ENCODE measurements around the gene XYLB.

Gene XYLB

GRCh38 chr3:38454178-38454883, 107.7 kb downstream of the XYLB start:
- peak overlapping the region; percentile 69 for H3K4me3 ChIP-seq (replicated peaks; ENCODE audit: low read depth, low read length)
- peak; percentile 50 for DNase-seq (ENCODE audit: extremely low read depth, insufficient read length)
- H3K36me3 ChIP-seq (ENCODE audit: control insufficient read depth, insufficient read depth, low read length), result no peaks in the 10 kb centered on the region
- no peak for TF ChIP-seq CTCF (IDR thresholded peaks at IDR 0.05; ENCODE audit: insufficient read depth, low read length, poor library complexity, severe bottlenecking)
- H3K27me3 ChIP-seq (replicated peaks; ENCODE audit: control insufficient read depth, insufficient read depth, low read length), result no peaks in the 10 kb centered on the region

DNA sequence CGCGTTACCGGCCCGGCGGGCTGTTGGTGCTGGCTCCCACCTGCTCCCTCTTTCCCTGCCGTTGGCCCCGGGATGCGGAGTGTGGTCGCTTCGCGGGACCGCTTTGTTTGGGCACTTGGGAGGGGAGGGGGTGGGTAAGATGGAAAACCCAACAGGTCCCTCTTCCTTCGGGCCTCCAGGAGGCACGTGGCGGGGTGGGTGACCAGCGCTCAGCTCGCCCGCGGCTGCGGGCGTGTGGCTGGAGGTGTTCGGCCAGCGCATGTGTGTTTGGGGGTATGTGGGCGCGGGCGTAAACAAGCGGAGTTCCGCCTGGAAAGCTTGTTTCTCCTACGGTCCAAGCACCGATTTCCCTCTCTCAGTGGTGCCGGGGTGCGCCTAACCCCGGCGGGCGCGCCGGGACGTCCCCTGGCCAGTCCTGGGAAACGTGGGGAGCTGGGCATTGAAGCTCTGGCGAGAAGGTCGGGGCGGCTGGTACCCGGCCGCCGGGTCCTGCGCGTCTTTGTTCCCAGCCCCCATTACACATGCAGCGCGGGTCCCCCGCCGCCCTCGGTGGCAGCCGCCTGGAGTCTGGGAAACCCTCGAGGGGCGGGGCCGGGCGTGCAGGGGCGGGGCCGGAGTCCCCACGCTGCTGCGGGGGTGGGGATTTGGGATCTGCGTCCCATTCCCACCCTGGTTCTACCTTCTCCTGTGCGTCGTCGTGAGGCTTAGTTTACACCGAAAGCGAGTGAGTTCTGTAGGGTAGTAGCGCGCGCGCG, 108.5 kb downstream of the XYLB start:
- H3K27me3 ChIP-seq (replicated peaks; ENCODE audit: control insufficient read depth, insufficient read depth, low read length), result no peaks in the 10 kb centered on the region
- peak; percentile 52 for DNase-seq (ENCODE audit: extremely low read depth, insufficient read length)

DNA sequence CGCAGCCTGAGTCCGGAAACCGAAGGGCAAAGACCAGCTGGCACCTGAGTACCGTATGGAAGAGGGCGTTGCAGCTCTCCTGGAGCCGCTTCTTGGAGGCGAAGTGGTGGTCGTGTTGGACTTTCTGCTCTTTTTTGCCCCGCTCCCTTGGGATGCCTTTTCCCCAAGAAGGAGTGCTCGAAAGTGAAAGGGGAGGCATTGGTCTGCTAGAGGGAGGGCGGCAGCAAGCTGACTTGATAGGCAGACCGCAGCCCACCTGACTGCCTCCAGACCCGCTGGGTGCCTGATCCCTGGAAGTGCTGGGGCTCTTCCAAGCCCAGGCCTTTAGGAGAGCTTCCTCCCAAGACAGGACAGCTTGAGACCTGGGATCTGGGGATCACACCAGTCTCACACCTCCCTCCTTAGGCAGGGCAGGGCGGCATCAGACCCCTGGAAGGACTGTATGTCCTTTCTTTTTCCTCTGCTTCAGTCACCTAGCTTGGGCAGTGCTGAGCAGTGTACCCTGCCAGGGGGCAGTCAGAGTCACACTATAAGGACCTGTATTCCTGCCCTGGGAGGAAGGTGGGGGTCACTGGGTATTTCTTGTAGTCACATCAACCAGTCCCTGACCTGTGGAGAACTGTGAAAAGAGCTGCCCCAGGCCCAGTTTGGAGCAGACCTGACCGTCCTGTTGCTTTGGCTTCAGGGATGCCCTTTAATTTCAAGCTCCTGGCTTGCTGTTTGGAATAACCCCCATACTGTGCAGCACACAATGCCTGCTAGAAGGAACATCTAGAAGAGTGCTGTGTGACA, 109.2 kb downstream of the XYLB start:
- H3K36me3 ChIP-seq (ENCODE audit: control insufficient read depth, insufficient read depth, low read length), result no peaks in the 10 kb centered on the region
- H3K27me3 ChIP-seq (replicated peaks; ENCODE audit: control insufficient read depth, insufficient read depth, low read length), result no peaks in the 10 kb centered on the region; the same call in 1 of the 2 replicates
- DNase-seq (ENCODE audit: extremely low read depth, insufficient read length), result no peak
- peak overlapping the region; percentile 69 for H3K4me3 ChIP-seq (replicated peaks; ENCODE audit: low read depth, low read length)
- no peak for TF ChIP-seq CTCF (IDR thresholded peaks at IDR 0.05; ENCODE audit: insufficient read depth, low read length, poor library complexity, severe bottlenecking)

More for the DNA sequence above, 108.5 kb downstream of the XYLB start:
- no peaks in the 10 kb centered on the region for H3K36me3 ChIP-seq (ENCODE audit: control insufficient read depth, insufficient read depth, low read length)
- TF ChIP-seq CTCF (IDR thresholded peaks at IDR 0.05; ENCODE audit: insufficient read depth, low read length, poor library complexity, severe bottlenecking), result no peak
- peak overlapping the region; percentile 69 for H3K4me3 ChIP-seq (replicated peaks; ENCODE audit: low read depth, low read length)

DNA sequence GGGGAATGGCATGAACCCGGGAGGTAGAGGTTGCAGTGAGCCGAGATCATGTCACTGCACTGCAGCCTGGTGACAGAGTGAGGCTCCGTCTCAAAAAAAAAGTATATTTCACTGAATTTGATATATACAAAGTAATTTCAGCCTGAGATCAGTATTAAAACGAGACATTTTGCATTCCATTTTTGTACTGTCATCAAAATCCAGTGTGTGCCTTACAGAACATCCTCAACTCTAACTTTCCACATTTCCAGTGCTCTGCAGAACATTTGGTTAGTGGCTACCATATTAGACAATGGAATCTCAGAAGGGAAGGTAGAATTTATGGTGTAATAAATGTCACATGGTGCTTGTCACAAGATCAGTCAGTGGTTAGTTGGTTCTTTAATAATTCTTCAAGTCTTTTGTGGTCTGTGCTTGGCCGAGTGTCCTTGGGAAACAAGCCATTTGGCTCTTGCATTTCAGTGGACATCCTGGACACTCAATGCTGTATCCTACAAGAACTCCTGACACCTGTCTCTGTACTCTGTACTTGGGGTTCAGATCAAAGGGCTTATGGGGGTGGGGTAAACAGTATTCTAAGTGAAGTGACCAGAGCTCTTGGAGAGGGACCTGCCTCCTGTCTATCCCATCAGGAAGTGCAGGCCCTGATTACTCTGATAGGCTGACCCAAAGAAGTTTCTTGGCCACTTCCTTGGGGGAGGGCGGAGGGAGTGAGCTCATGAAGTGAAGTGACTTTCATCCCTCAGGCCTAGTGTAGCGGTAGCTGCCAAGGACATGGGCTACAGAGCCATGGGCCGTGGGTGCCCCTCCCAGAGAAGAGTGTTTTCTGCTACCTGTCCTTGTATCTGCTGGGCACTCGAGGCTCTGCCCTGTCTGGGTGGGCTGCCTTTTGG, 110.8 kb downstream of the XYLB start:
- Histone ChIP-seq H3K27me3 (replicated peaks; ENCODE audit: control insufficient read depth, insufficient read depth, low read length) (no peaks in the 10 kb centered on the region; the same call in 1 of the 2 replicates), H3K4me3 (replicated peaks; ENCODE audit: low read depth, low read length) (no peak overlapping the region), H3K36me3 (ENCODE audit: control insufficient read depth, insufficient read depth, low read length) (no peaks in the 10 kb centered on the region)
- no peak for DNase-seq (ENCODE audit: extremely low read depth, insufficient read length)
- no peak for TF ChIP-seq CTCF (IDR thresholded peaks at IDR 0.05; ENCODE audit: insufficient read depth, low read length, poor library complexity, severe bottlenecking)
